DOHH2 (cell line): Measurements from ENCODE around the gene HDAC6.

ENCODE experiments used
- H3F3A ChIP-seq: fragments of 200-600 bp; sonication (generic), shearing (Covaris generic); 2 replicates; pipeline ENCODE4 v1.6.0; 2016; ENCODE audit warnings: antibody characterized with exemption, mild to moderate bottlenecking; ENCODE audit not compliant: control insufficient read depth, insufficient read depth
- H3K27ac ChIP-seq: fragments of 200-600 bp; sonication (generic); 2 replicates; pipeline ENCODE4 v1.5.1; 2014; ENCODE audit warnings: low read depth, mild to moderate bottlenecking, low read length, moderate library complexity
- H3K27me3 ChIP-seq: fragments of 200-600 bp; sonication (generic); 2 replicates; pipeline ENCODE4 v1.6.1; 2014; ENCODE audit warnings: mild to moderate bottlenecking, low read length, mixed read lengths; ENCODE audit not compliant: control insufficient read depth
- H3K36me3 ChIP-seq: fragments of 200-600 bp; sonication (generic); 2 replicates; pipeline ENCODE4 v1.6.1; 2014; ENCODE audit warnings: mild to moderate bottlenecking, low read length, moderate library complexity, mixed read lengths; ENCODE audit not compliant: control insufficient read depth
- H3K4me1 ChIP-seq: fragments of 200-600 bp; sonication (generic); 2 replicates; pipeline ENCODE4 v1.6.1; 2014; ENCODE audit warnings: mild to moderate bottlenecking, low read length, mixed read lengths; ENCODE audit not compliant: control insufficient read depth
- H3K4me2 ChIP-seq: fragments of 200-600 bp; sonication (generic); 2 replicates; pipeline ENCODE4 v1.6.0; 2014; ENCODE audit warnings: mild to moderate bottlenecking, low read length, moderate library complexity
- H3K4me3 ChIP-seq: fragments of 200-600 bp; sonication (generic); 2 replicates; pipeline ENCODE4 v1.5.1; 2014; ENCODE audit warnings: mild to moderate bottlenecking, low read length, mixed read lengths
- H3K79me2 ChIP-seq: fragments of 200-600 bp; sonication (generic); 2 replicates; pipeline ENCODE4 v1.6.1; 2014; ENCODE audit warnings: mild to moderate bottlenecking, low read length, mixed read lengths; ENCODE audit not compliant: control insufficient read depth
- H3K9me2 ChIP-seq: fragments of 200-600 bp; sonication (generic); replicated peaks from 2 replicates; pipeline ENCODE4 v1.6.1; 2014; ENCODE audit warnings: mild to moderate bottlenecking, low read length, mixed read lengths; ENCODE audit not compliant: control insufficient read depth
- H3K9me3 ChIP-seq: fragments of 200-600 bp; sonication (generic); 2 replicates; pipeline ENCODE4 v1.6.1; 2014; ENCODE audit warnings: antibody characterized with exemption, low read length, mixed read lengths; ENCODE audit not compliant: control insufficient read depth, insufficient read depth
- H4K20me1 ChIP-seq: fragments of 200-600 bp; sonication (generic); 2 replicates; pipeline ENCODE4 v1.6.0; 2014; ENCODE audit warnings: low read depth, mild to moderate bottlenecking, antibody characterized with exemption, low read length, moderate library complexity; ENCODE audit not compliant: control insufficient read depth, insufficient read depth
- CTCF ChIP-seq: fragments of 200-600 bp; sonication (generic); IDR thresholded peaks from one replicate; pipeline ENCODE4 v1.5.1; 2014; ENCODE audit warnings: antibody characterized with exemption, mild to moderate bottlenecking, low read depth, low read length; ENCODE audit not compliant: poor library complexity, severe bottlenecking
- EZH2phosphoT487 ChIP-seq: fragments of 200-600 bp; sonication (generic); IDR thresholded peaks from 2 replicates; pipeline ENCODE4 v1.6.1; 2017; ENCODE audit warnings: borderline replicate concordance, mild to moderate bottlenecking, antibody characterized with exemption, low read length, moderate library complexity, mixed read lengths

Gene HDAC6

GRCh38 chrX:48786825-48787504, 14.9 kb upstream of the HDAC6 start:
- Histone ChIP-seq H3K9me3 (no peaks in the 10 kb centered on the region), H3K27me3 (no peaks in the 10 kb centered on the region), H3K4me3 (no peak overlapping the region), H3K4me1 (no peaks in the 10 kb centered on the region), H3K27ac (no peak overlapping the region), H3K36me3 (no peaks in the 10 kb centered on the region), H3K9me2 (no peaks in the 10 kb centered on the region), H4K20me1 (no peaks in the 10 kb centered on the region), H3K79me2 (no peaks in the 10 kb centered on the region), H3K4me2 (no peak overlapping the region), H3F3A (no peaks in the 10 kb centered on the region)
- TF ChIP-seq EZH2phosphoT487 (no peak), CTCF (no peak)

GRCh38 chrX:48787505-48788443, 14.1 kb upstream of the HDAC6 start:
- Histone ChIP-seq H3K36me3 (no peaks in the 10 kb centered on the region), H3K9me2 (no peaks in the 10 kb centered on the region), H3K4me2 (no peak overlapping the region), H3K4me3 (no peak overlapping the region), H3K79me2 (no peaks in the 10 kb centered on the region), H4K20me1 (no peaks in the 10 kb centered on the region), H3K4me1 (no peaks in the 10 kb centered on the region), H3F3A (no peaks in the 10 kb centered on the region), H3K27ac (no peak overlapping the region), H3K9me3 (no peaks in the 10 kb centered on the region), H3K27me3 (no peaks in the 10 kb centered on the region)
- TF ChIP-seq CTCF = no peak
- no peak for TF ChIP-seq EZH2phosphoT487

- TF ChIP-seq EZH2phosphoT487 (no peak), CTCF (no peak)
- Histone ChIP-seq H3F3A (no peaks in the 10 kb centered on the region), H3K4me1 (no peaks in the 10 kb centered on the region), H3K27me3 (no peaks in the 10 kb centered on the region), H3K79me2 (no peaks in the 10 kb centered on the region), H3K4me3 (no peak overlapping the region), H3K9me3 (no peaks in the 10 kb centered on the region), H3K27ac (no peak overlapping the region), H3K9me2 (no peaks in the 10 kb centered on the region), H3K36me3 (no peaks in the 10 kb centered on the region), H3K4me2 (no peak overlapping the region), H4K20me1 (no peaks in the 10 kb centered on the region)
Measured at GRCh38 chrX:48789366-48790220, 12.3 kb upstream of the HDAC6 start.
